HEK293 (cell line): ENCODE results near the gene SORL1-AS1.

Experiments used
- CTCF ChIA-PET: fragments of 350-600 bp; formaldehyde crosslinking; extraction: SDS; loops from one replicate; lab custom pipeline; 2021; ENCODE audit warnings: antibody characterized with exemption; lab: Yijun Ruan, JAX
- POLR2A ChIA-PET: fragments of 300-600 bp; formaldehyde crosslinking; extraction: SDS; loops from one replicate; lab custom pipeline; 2020; ENCODE audit warnings: antibody characterized with exemption, inconsistent platforms; lab: Yijun Ruan, JAX
- H3K27ac ChIP-seq: fragments of 200-500 bp; sonication (Bioruptor generic); 2 replicates; pipeline ENCODE4 v1.5.1; 2014; ENCODE audit warnings: low read depth, low read length, control low read depth, inconsistent platforms; ENCODE audit errors: extremely low read depth
- H3K36me3 ChIP-seq, 2 experiments: fragments of 200-500 bp in 1 of 2; sonication (Bioruptor generic) in 1 of 2; 1 replicate in 1 of 2; 2 replicates in 1 of 2; pipeline ENCODE4 v1.5.1; 2014 to 2017; ENCODE audit warnings: inconsistent platforms in 2 of 2, low read length in 2 of 2; ENCODE audit not compliant: control insufficient read depth in 2 of 2, insufficient read depth in 1 of 2
- H3K4me1 ChIP-seq: fragments of 200-500 bp; sonication (Bioruptor generic); 2 replicates; pipeline ENCODE4 v1.5.1; 2014; ENCODE audit warnings: mild to moderate bottlenecking, low read length, inconsistent platforms; ENCODE audit not compliant: control insufficient read depth, insufficient read depth
- H3K4me3 ChIP-seq: 2 replicates; pipeline ENCODE4 v1.5.1; 2011; ENCODE audit warnings: low read depth, mild to moderate bottlenecking, control low read depth, low read length, moderate library complexity
- H3K9me3 ChIP-seq: fragments of 200-500 bp; sonication (Bioruptor generic); 2 replicates; pipeline ENCODE4 v1.5.1; 2014; ENCODE audit warnings: low read depth, low read length, inconsistent platforms; ENCODE audit not compliant: control insufficient read depth, insufficient read depth
- GLI4 ChIP-seq: fragments of 450-650 bp; formaldehyde crosslinking; IDR thresholded peaks from 2 replicates; pipeline ENCODE4 v1.5.1; 2016; ENCODE audit warnings: missing biosample characterization, missing genetic modification characterization
- HOXD13 ChIP-seq: sonication (generic); formaldehyde crosslinking; IDR thresholded peaks from 2 replicates; pipeline ENCODE4 v1.8.0; 2022; ENCODE audit warnings: missing genetic modification reagents, borderline replicate concordance
- KLF1 ChIP-seq: fragments of 450-650 bp; formaldehyde crosslinking; IDR thresholded peaks from 2 replicates; pipeline ENCODE4 v1.5.1; 2016; ENCODE audit warnings: missing biosample characterization, missing genetic modification characterization
- PRDM1 ChIP-seq: fragments of 450-650 bp; formaldehyde crosslinking; IDR thresholded peaks from 2 replicates; pipeline ENCODE4; 2016; ENCODE audit warnings: missing biosample characterization, missing genetic modification characterization
- PRDM10 ChIP-seq: fragments of 450-650 bp; formaldehyde crosslinking; IDR thresholded peaks from 2 replicates; pipeline ENCODE4 v1.5.1; 2016; ENCODE audit warnings: missing biosample characterization, missing genetic modification characterization
- REST ChIP-seq: fragments of 450-650 bp; formaldehyde crosslinking; IDR thresholded peaks from 2 replicates; pipeline ENCODE4 v1.5.1; 2016; ENCODE audit warnings: missing biosample characterization, missing genetic modification characterization
- ZBTB48 ChIP-seq: fragments of 450-650 bp; formaldehyde crosslinking; IDR thresholded peaks from 2 replicates; pipeline ENCODE4 v1.5.1; 2016; ENCODE audit warnings: missing biosample characterization, missing genetic modification characterization
- ZFP41 ChIP-seq: fragments of 450-650 bp; formaldehyde crosslinking; IDR thresholded peaks from 2 replicates; pipeline ENCODE4 v1.5.1; 2016; ENCODE audit warnings: missing biosample characterization, missing genetic modification characterization, borderline replicate concordance
- ZNF112 ChIP-seq: fragments of 450-650 bp; formaldehyde crosslinking; IDR thresholded peaks from 2 replicates; pipeline ENCODE4 v1.5.0; 2017; ENCODE audit warnings: missing biosample characterization, missing genetic modification characterization
- ZNF157 ChIP-seq: fragments of 450-650 bp; formaldehyde crosslinking; IDR thresholded peaks from 2 replicates; pipeline ENCODE4 v1.5.1; 2016; ENCODE audit warnings: missing biosample characterization, missing genetic modification characterization
- ZNF211 ChIP-seq: fragments of 450-650 bp; formaldehyde crosslinking; IDR thresholded peaks from 2 replicates; pipeline ENCODE4 v1.5.1; 2016; ENCODE audit warnings: low read depth, missing biosample characterization, missing genetic modification characterization
- ZNF398 ChIP-seq: fragments of 450-650 bp; formaldehyde crosslinking; IDR thresholded peaks from 2 replicates; pipeline ENCODE4 v1.5.1; 2017; ENCODE audit warnings: missing biosample characterization, missing genetic modification characterization
- ZNF404 ChIP-seq: fragments of 450-650 bp; formaldehyde crosslinking; IDR thresholded peaks from 2 replicates; pipeline ENCODE4 v1.5.1; 2017; ENCODE audit warnings: missing biosample characterization, missing genetic modification characterization
- ZNF426 ChIP-seq: fragments of 450-650 bp; formaldehyde crosslinking; IDR thresholded peaks from 2 replicates; pipeline ENCODE4 v1.5.1; 2017; ENCODE audit warnings: missing biosample characterization, missing genetic modification characterization, mild to moderate bottlenecking, inconsistent platforms, moderate library complexity
- ZNF544 ChIP-seq: fragments of 450-650 bp; formaldehyde crosslinking; IDR thresholded peaks from 2 replicates; pipeline ENCODE4 v1.5.0; 2017; ENCODE audit warnings: missing biosample characterization, missing genetic modification characterization
- ZNF585B ChIP-seq: fragments of 450-650 bp; formaldehyde crosslinking; IDR thresholded peaks from 2 replicates; pipeline ENCODE4 v1.5.1; 2016; ENCODE audit warnings: missing biosample characterization, missing genetic modification characterization
- ZNF654 ChIP-seq: fragments of 450-650 bp; formaldehyde crosslinking; IDR thresholded peaks from 2 replicates; pipeline ENCODE4 v1.5.1; 2016; ENCODE audit warnings: low read depth, missing biosample characterization, missing genetic modification characterization
- ZNF76 ChIP-seq: fragments of 450-650 bp; formaldehyde crosslinking; IDR thresholded peaks from 2 replicates; pipeline ENCODE4; 2016; ENCODE audit warnings: low read depth, missing biosample characterization, missing genetic modification characterization, borderline replicate concordance

SORL1-AS1 gene

GRCh38 chr11:121451986-121452608, 670 bp downstream of the SORL1-AS1 start, which contains the start of gene SORL1 (continued):
- TF ChIP-seq HOXD13 (CRISPR knock-in tag) (no peak), ZNF157 (tag by site-specific recombination) (no peak), ZNF544 (tag by site-specific recombination) (no peak), ZFP41 (no peak)

- ChIA-PET CTCF (interaction anchor here (0.5 to 2.2 kb wide), 7 partner anchors 10 to 148 kb away, joined by 3 to 16 read pairs (median 4); no protein-coding TSS in a partner anchor), POLR2A (interaction anchor here (1.9 to 2.8 kb wide), 2 partner anchors 10 to 16 kb away, joined by 5 to 11 read pairs; no protein-coding TSS in a partner anchor)
- Histone ChIP-seq H3K27ac (peak overlapping the region; percentile 53; the same call in 1 of the 2 replicates), H3K9me3 (no peaks in the 10 kb centered on the region), H3K36me3 (no peaks in the 10 kb centered on the region), H3K4me3 (peak overlapping the region; percentile 76), H3K4me1 (no peaks in the 10 kb centered on the region)
- no peak for TF ChIP-seq ZNF585B (tag by site-specific recombination)
- 0 out of 2 replicates have a peak, but pooled peaks have one; percentile 7 for TF ChIP-seq PRDM10 (tag by site-specific recombination)
These were observed 1.4 kb downstream of the SORL1-AS1 start for GRCh38 chr11:121451178-121451985.

DNA sequence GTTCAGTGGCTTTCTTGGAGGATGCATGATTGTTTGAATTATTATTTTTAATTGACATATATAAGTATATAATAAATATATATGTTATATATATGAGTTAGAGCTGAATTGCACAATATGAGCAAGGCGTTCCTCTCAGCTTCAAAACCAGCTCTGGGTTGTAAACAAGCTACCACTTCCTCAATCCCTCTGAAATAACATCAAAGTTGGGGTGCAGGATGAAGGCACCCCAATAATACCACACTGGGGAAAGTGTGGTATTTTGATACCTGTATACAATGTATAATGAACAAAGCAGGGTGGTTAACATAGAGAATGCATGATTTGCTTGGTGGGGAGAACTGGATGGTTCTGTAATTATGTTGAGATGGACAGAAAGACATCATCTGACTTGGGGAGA, 2.4 kb downstream of the SORL1-AS1 start:
- TF ChIP-seq ZNF76 (tag by site-specific recombination) (no peak), ZNF211 (tag by site-specific recombination) (no peak), GLI4 (tag by site-specific recombination) (no peak), ZNF112 (tag by site-specific recombination) (no peak), PRDM1 (tag by site-specific recombination) (no peak), ZBTB48 (tag by site-specific recombination) (no peak), ZNF654 (tag by site-specific recombination) (no peak), ZNF404 (tag by site-specific recombination) (no peak), KLF1 (tag by site-specific recombination) (no peak), REST (tag by site-specific recombination) (no peak), ZFP41 (no peak), ZNF398 (no peak), ZNF426 (no peak)
- H3K4me1 ChIP-seq = no peaks in the 10 kb centered on the region
- no peaks in the 10 kb centered on the region for H3K9me3 ChIP-seq
- no peak overlapping the region for H3K27ac ChIP-seq
- no peak overlapping the region for H3K4me3 ChIP-seq
- CTCF ChIA-PET = interaction anchor here (0.7 to 2.1 kb wide), 4 partner anchors 16 to 380 kb away, joined by 3 to 7 read pairs (median 4); no protein-coding TSS in a partner anchor
- no peaks in the 10 kb centered on the region for H3K36me3 ChIP-seq
- POLR2A ChIA-PET = interaction anchor here (2.8 kb wide), 1 partner anchor 17 kb away, joined by 11 read pairs; no protein-coding TSS in a partner anchor
